ENCODE data around the gene TNS4.

The TNS4 gene

GRCh38 chr17:40510328-40510648 is 8.9 kb upstream of the TNS4 start:
- H3K27me3 ChIP-seq (ENCODE audit: insufficient read depth, poor library complexity, severe bottlenecking), result peaks cover 34% of the 10 kb centered on the region
- DNase-seq (ENCODE audit: low read depth in 1 of 2, low spot score in 1 of 2), result no peak
- H3K4me3 ChIP-seq (replicated peaks; ENCODE audit: insufficient read depth, low read length), result no peak overlapping the region
- H3K27ac ChIP-seq (replicated peaks), result no peak overlapping the region
- TF ChIP-seq GABPA (IDR thresholded peaks at IDR 0.05; ENCODE audit: low read depth) (no peak), SPI1 (IDR thresholded peaks at IDR 0.05; ENCODE audit: borderline replicate concordance, low read depth) (no peak), POLR2AphosphoS5 (IDR thresholded peaks at IDR 0.05; ENCODE audit: low read depth) (no peak)
- TF ChIP-seq, protein P1, sequence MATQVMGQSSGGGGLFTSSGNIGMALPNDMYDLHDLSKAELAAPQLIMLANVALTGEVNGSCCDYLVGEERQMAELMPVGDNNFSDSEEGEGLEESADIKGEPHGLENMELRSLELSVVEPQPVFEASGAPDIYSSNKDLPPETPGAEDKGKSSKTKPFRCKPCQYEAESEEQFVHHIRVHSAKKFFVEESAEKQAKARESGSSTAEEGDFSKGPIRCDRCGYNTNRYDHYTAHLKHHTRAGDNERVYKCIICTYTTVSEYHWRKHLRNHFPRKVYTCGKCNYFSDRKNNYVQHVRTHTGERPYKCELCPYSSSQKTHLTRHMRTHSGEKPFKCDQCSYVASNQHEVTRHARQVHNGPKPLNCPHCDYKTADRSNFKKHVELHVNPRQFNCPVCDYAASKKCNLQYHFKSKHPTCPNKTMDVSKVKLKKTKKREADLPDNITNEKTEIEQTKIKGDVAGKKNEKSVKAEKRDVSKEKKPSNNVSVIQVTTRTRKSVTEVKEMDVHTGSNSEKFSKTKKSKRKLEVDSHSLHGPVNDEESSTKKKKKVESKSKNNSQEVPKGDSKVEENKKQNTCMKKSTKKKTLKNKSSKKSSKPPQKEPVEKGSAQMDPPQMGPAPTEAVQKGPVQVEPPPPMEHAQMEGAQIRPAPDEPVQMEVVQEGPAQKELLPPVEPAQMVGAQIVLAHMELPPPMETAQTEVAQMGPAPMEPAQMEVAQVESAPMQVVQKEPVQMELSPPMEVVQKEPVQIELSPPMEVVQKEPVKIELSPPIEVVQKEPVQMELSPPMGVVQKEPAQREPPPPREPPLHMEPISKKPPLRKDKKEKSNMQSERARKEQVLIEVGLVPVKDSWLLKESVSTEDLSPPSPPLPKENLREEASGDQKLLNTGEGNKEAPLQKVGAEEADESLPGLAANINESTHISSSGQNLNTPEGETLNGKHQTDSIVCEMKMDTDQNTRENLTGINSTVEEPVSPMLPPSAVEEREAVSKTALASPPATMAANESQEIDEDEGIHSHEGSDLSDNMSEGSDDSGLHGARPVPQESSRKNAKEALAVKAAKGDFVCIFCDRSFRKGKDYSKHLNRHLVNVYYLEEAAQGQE (IDR thresholded peaks at IDR 0.05; ENCODE audit: insufficient replicate concordance, low read depth), result no peak
- TF ChIP-seq, protein P2, sequence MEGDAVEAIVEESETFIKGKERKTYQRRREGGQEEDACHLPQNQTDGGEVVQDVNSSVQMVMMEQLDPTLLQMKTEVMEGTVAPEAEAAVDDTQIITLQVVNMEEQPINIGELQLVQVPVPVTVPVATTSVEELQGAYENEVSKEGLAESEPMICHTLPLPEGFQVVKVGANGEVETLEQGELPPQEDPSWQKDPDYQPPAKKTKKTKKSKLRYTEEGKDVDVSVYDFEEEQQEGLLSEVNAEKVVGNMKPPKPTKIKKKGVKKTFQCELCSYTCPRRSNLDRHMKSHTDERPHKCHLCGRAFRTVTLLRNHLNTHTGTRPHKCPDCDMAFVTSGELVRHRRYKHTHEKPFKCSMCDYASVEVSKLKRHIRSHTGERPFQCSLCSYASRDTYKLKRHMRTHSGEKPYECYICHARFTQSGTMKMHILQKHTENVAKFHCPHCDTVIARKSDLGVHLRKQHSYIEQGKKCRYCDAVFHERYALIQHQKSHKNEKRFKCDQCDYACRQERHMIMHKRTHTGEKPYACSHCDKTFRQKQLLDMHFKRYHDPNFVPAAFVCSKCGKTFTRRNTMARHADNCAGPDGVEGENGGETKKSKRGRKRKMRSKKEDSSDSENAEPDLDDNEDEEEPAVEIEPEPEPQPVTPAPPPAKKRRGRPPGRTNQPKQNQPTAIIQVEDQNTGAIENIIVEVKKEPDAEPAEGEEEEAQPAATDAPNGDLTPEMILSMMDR (IDR thresholded peaks at IDR 0.05; ENCODE audit: insufficient read depth, low read length), result no peak

DNA sequence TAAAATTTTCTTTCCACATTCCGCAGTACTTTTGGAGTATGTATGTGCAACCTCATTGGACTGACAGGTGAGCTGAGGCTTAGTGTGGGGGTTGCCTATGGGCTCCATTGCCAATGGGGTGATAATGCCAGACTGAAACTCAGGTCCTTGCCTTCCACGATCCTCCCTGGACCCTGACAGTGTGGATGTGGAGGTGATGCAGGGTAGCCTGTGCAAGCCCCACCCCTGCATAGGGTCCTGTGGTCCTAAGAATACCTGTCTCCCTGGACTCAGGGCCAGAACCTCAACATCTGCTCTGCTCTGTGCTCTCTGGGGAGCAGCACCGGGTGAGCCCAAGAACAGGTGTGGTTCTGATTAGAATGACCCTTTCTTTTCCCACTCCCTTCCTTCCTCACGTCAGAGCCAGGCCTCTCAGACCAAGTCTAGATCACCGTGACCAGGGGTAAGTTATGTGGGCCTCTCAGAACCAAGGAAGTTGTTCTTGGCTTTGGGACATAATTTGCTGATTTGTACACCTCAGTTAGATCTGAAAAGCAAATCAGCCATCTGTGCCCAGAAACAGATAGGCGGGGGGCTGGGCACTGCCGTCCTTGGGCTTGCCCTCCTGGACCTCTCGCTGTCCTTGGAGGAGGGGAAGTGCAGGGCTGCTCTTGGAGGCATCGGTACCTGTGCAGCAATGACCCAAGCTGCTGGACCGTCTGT is 8.4 kb upstream of the TNS4 start:
- TF ChIP-seq, protein P2 (IDR thresholded peaks at IDR 0.05; ENCODE audit: insufficient read depth, low read length), result no peak
- TF ChIP-seq SPI1 (IDR thresholded peaks at IDR 0.05; ENCODE audit: borderline replicate concordance, low read depth) (no peak), GABPA (IDR thresholded peaks at IDR 0.05; ENCODE audit: low read depth) (no peak), POLR2AphosphoS5 (IDR thresholded peaks at IDR 0.05; ENCODE audit: low read depth) (no peak)
- TF ChIP-seq, protein P1 (IDR thresholded peaks at IDR 0.05; ENCODE audit: insufficient replicate concordance, low read depth), result no peak
- H3K4me3 ChIP-seq (replicated peaks; ENCODE audit: insufficient read depth, low read length), result no peak overlapping the region
- no peak overlapping the region for H3K27ac ChIP-seq (replicated peaks)
- no peak for DNase-seq (ENCODE audit: low read depth in 1 of 2, low spot score in 1 of 2)
- peaks cover 29% of the 10 kb centered on the region for H3K27me3 ChIP-seq (ENCODE audit: insufficient read depth, poor library complexity, severe bottlenecking)

- H3K27me3 ChIP-seq (ENCODE audit: insufficient read depth, poor library complexity, severe bottlenecking), result peaks cover 15% of the 10 kb centered on the region
- DNase-seq (ENCODE audit: low read depth in 1 of 2, low spot score in 1 of 2), result no peak
- no peak overlapping the region for H3K4me3 ChIP-seq (replicated peaks; ENCODE audit: insufficient read depth, low read length)
- TF ChIP-seq SPI1 (IDR thresholded peaks at IDR 0.05; ENCODE audit: borderline replicate concordance, low read depth), result no peak
- TF ChIP-seq, protein P1 (IDR thresholded peaks at IDR 0.05; ENCODE audit: insufficient replicate concordance, low read depth), result no peak
- no peak for TF ChIP-seq GABPA (IDR thresholded peaks at IDR 0.05; ENCODE audit: low read depth)
- TF ChIP-seq POLR2AphosphoS5 (IDR thresholded peaks at IDR 0.05; ENCODE audit: low read depth), result no peak
- TF ChIP-seq, protein P2 (IDR thresholded peaks at IDR 0.05; ENCODE audit: insufficient read depth, low read length), result no peak
- H3K27ac ChIP-seq (replicated peaks), result no peak overlapping the region
Observed at GRCh38 chr17:40506786-40507185, 5.4 kb upstream of the TNS4 start.

All from HL-60 (cell line).